Measurements from ENCODE around the gene SAG. TPM values are rescaled to one million over a fixed set of nuclear protein-coding genes. Genes with fewer than 3 reads are reported as not detected.

SAG gene
- total and polyA plus RNA-seq, 2 of the 13 experiments (the other 11 are each of a cell fraction or from before 2014, with no cell fraction given), result not detected

GRCh38 chr2:233387667-233388528 lies 80.3 kb downstream of the SAG start (continued):
- TF ChIP-seq ZNF253 (CRISPR knock-in tag; IDR thresholded peaks at IDR 0.05; ENCODE audit: borderline replicate concordance) (0 out of 2 replicates have a peak, but pooled peaks have one; percentile 69), ETS1 (CRISPR knock-in tag; IDR thresholded peaks at IDR 0.05) (no peak), DPF2 (CRISPR knock-in tag; IDR thresholded peaks at IDR 0.05; ENCODE audit: borderline replicate concordance, low read depth) (peak; percentile 48; the same call in 1 of the 2 replicates), NR3C1 (CRISPR knock-in tag; IDR thresholded peaks at IDR 0.05) (no peak), ZNF260 (CRISPR knock-in tag; IDR thresholded peaks at IDR 0.05; ENCODE audit: borderline replicate concordance, low read depth) (no peak), RXRA (CRISPR knock-in tag; IDR thresholded peaks at IDR 0.05) (peak; percentile 92), ZNF672 (CRISPR knock-in tag; IDR thresholded peaks at IDR 0.05) (no peak), RAD51 (IDR thresholded peaks at IDR 0.05; ENCODE audit: borderline replicate concordance) (no peak), ZNF281 (CRISPR knock-in tag; IDR thresholded peaks at IDR 0.05; ENCODE audit: borderline replicate concordance) (peak; percentile 95), ZNF674 (CRISPR knock-in tag; IDR thresholded peaks at IDR 0.05; ENCODE audit: low read depth) (no peak), NFYC (CRISPR knock-in tag; IDR thresholded peaks at IDR 0.05) (peak; percentile 43), ZBTB33 (CRISPR knock-in tag; IDR thresholded peaks at IDR 0.05) (no peak; the same call in 1 of the 2 replicates), ELK4 (CRISPR knock-in tag; IDR thresholded peaks at IDR 0.05; ENCODE audit: borderline replicate concordance) (no peak), ZMAT5 (CRISPR knock-in tag; IDR thresholded peaks at IDR 0.05; ENCODE audit: borderline replicate concordance, low read depth) (no peak), ZNF430 (CRISPR knock-in tag; IDR thresholded peaks at IDR 0.05) (peak; percentile 79; the same call in 1 of the 2 replicates), CSRNP1 (CRISPR knock-in tag; IDR thresholded peaks at IDR 0.05) (no peak; the same call in 1 of the 2 replicates)
- TF ChIP-seq, protein P1, sequence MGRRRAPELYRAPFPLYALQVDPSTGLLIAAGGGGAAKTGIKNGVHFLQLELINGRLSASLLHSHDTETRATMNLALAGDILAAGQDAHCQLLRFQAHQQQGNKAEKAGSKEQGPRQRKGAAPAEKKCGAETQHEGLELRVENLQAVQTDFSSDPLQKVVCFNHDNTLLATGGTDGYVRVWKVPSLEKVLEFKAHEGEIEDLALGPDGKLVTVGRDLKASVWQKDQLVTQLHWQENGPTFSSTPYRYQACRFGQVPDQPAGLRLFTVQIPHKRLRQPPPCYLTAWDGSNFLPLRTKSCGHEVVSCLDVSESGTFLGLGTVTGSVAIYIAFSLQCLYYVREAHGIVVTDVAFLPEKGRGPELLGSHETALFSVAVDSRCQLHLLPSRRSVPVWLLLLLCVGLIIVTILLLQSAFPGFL (CRISPR knock-in tag; IDR thresholded peaks at IDR 0.05), result no peak
